ENCODE measurements around the gene OR8J1.
"Not testable (repeated sequence)": the region's sequence is repeated elsewhere in the genome, so short reads cannot be mapped to it uniquely, and the experiment has no call there.

Gene OR8J1

DNA sequence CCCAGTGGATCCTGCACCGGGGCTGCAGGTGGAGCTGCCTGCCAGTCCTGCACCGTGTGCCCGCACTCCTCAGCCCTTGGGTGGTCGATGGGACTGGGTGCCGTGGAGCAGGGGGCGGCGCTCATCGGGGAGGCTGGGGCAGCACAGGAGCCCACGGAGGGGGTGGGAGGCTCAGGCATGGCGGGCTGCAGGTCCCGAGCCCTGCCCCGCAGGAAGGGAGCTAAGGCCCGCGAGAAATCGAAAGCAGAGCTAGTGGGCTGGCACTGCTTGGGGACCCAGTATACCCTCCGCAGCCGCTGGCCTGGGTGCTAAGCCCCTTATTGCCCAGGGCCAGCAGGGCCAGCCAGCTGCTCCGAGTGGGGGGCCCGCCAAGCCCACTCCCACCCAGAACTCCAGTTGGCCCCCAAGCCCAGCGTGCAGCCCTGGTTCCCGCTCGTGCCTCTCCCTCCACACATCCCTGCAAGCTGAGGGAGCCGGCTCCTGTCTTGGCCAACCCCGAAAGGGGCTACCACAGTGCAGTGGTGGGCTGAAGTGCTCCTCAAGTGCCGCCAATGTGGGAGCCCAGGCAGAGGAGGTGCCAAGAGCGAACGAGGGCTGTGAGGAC, 47.9 kb downstream of the OR8J1 start:
- not testable (repeated sequence) for H3K4me1 ChIP-seq (ENCODE audit: control insufficient read depth, insufficient read depth, low read length); H3K36me3 ChIP-seq (ENCODE audit: control insufficient read depth in 2 of 2, insufficient read depth in 2 of 2, low read length in 2 of 2); H3K9me3 ChIP-seq (ENCODE audit: control insufficient read depth in 2 of 2, low read length in 2 of 2); H3K9ac ChIP-seq (ENCODE audit: low read length in 2 of 2); H3K4me3 ChIP-seq (ENCODE audit: low read length in 2 of 2); H3K27ac ChIP-seq (ENCODE audit: low read length); H3K27me3 ChIP-seq (ENCODE audit: control insufficient read depth in 1 of 2, insufficient read depth in 2 of 2, low read length in 2 of 2)

DNA sequence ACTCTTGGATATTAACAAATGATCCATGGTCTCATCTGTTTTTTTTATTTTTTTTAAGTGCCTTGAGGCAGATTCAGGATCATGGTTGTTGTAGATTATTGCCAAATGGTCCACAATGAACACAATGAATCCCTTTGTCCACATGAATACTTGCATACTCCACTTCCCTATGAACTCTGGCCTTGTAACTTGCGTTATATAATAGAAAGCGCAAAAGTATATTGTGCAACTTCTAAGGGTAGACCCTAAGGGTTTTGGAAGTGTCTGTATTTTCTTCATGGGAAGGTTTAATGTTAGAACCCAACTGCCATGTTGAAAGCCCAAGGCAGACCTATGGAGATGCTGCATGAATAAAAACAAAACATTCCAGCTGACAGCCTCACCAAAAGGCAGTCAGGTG, 50.3 kb downstream of the OR8J1 start:
- Histone ChIP-seq H3K27ac (ENCODE audit: low read length) (no peak overlapping the region), H3K9me3 (ENCODE audit: control insufficient read depth in 2 of 2, low read length in 2 of 2) (peaks cover 0 to 3% of the 10 kb centered on the region in 2 donors), H3K4me1 (ENCODE audit: control insufficient read depth, insufficient read depth, low read length) (no peaks in the 10 kb centered on the region)

DNA sequence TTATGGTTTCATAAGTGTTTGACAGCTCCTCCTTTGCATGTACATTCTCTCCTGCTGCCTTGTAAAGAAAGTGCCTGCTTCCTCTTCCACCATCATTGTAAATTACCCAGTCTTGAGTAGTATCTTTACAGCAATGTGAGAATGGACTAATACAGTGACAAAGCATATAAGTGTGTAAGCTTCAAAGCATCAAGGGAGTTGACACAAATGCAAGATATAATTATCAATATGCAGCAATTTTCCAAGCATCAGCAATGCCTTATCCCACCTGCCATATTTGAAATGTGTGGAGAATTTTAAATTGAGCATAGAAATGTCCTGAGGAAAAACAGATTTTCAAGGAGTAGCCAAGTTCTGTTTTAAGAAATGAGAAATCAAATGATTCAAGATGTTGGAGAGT, 56.7 kb downstream of the OR8J1 start:
- H3K36me3 ChIP-seq (ENCODE audit: control insufficient read depth in 2 of 2, insufficient read depth in 2 of 2, low read length in 2 of 2): no peaks in the 10 kb centered on the region
- no peaks in the 10 kb centered on the region for H3K4me1 ChIP-seq (ENCODE audit: control insufficient read depth, insufficient read depth, low read length)
- no peaks in the 10 kb centered on the region for H3K27me3 ChIP-seq (ENCODE audit: control insufficient read depth in 1 of 2, insufficient read depth in 2 of 2, low read length in 2 of 2)
- no peak overlapping the region for H3K27ac ChIP-seq (ENCODE audit: low read length)
- no peaks in the 10 kb centered on the region for H3K9me3 ChIP-seq (ENCODE audit: control insufficient read depth in 2 of 2, low read length in 2 of 2)
- no peak overlapping the region for H3K9ac ChIP-seq (ENCODE audit: low read length in 2 of 2)
- no peak overlapping the region for H3K4me3 ChIP-seq (ENCODE audit: low read length in 2 of 2)

More for the DNA sequence above, 50.3 kb downstream of the OR8J1 start:
- H3K4me3 ChIP-seq (ENCODE audit: low read length in 2 of 2): no peak overlapping the region
- no peak overlapping the region for H3K9ac ChIP-seq (ENCODE audit: low read length in 2 of 2)
- no peaks in the 10 kb centered on the region for H3K36me3 ChIP-seq (ENCODE audit: control insufficient read depth in 2 of 2, insufficient read depth in 2 of 2, low read length in 2 of 2)
- H3K27me3 ChIP-seq (ENCODE audit: control insufficient read depth in 1 of 2, insufficient read depth in 2 of 2, low read length in 2 of 2): no peaks in the 10 kb centered on the region
